ENCODE data around the gene TARS1. TPM values are rescaled to one million over a fixed set of nuclear protein-coding genes. Genes with fewer than 3 reads are reported as not detected.

Gene TARS1
- total RNA-seq, 1 experiment from 2014 or later, result 584 TPM

GRCh38 chr5:33430983-33431382, 9.8 kb upstream of the TARS1 start:
- POLR2A ChIA-PET (ENCODE audit: unreplicated experiment), result no interaction called here

GRCh38 chr5:33432656-33433055, 8.1 kb upstream of the TARS1 start:
- Histone ChIP-seq H3F3A (ENCODE audit: insufficient read depth, low read depth) (no peaks in the 10 kb centered on the region), H3K4me1 (replicated peaks; ENCODE audit: insufficient read depth) (no peaks in the 10 kb centered on the region), H3K4me2 (no peak overlapping the region), H3K9me2 (ENCODE audit: insufficient read depth) (no peaks in the 10 kb centered on the region), H3K9me3 (ENCODE audit: insufficient read depth, low read depth) (no peaks in the 10 kb centered on the region; the same call in 1 of the 2 replicates), H3K36me3 (ENCODE audit: low read depth) (0 out of 2 replicates have a peak, but pooled peaks cover 2% of the 10 kb centered on the region), H4K20me1 (ENCODE audit: insufficient read depth) (no peaks in the 10 kb centered on the region), H3K27me3 (ENCODE audit: insufficient read depth, low read depth) (no peaks in the 10 kb centered on the region), H3K27ac (no peak overlapping the region), H3K4me3 (no peak overlapping the region), H3K79me2 (ENCODE audit: low read depth) (0 out of 2 replicates have a peak, but pooled peaks cover 2% of the 10 kb centered on the region), H2AFZ (no peak overlapping the region)
- CTCF ChIA-PET, result no interaction called here
- TF ChIP-seq EZH2 (IDR thresholded peaks at IDR 0.05; ENCODE audit: low read depth), result no peak
- TF ChIP-seq CTCF (conservative IDR thresholded peaks at IDR 0.05), result no peak
- no TSS peak for BruUV-seq (replicated peaks)
- intact Hi-C loops (cut with micrococcal nuclease; ENCODE audit: unreplicated experiment), result no loop called here
- no peak for DNase-seq
- POLR2A ChIA-PET (ENCODE audit: unreplicated experiment), result interaction anchor here (0.7 kb wide), 1 partner anchor 214 kb away, joined by 3 read pairs; no protein-coding TSS in a partner anchor

More at GRCh38 chr5:33430983-33431382, 9.8 kb upstream of the TARS1 start:
- no TSS peak for BruUV-seq (replicated peaks)
- no peaks in the 10 kb centered on the region for H3K36me3 ChIP-seq (ENCODE audit: low read depth)
- H3F3A ChIP-seq (ENCODE audit: insufficient read depth, low read depth), result no peaks in the 10 kb centered on the region
- no peak overlapping the region for H3K4me2 ChIP-seq
- TF ChIP-seq EZH2 (IDR thresholded peaks at IDR 0.05; ENCODE audit: low read depth) (no peak), CTCF (conservative IDR thresholded peaks at IDR 0.05) (no peak)
- no peak overlapping the region for H2AFZ ChIP-seq
- DNase-seq, result no peak
- no peaks in the 10 kb centered on the region for H3K9me2 ChIP-seq (ENCODE audit: insufficient read depth)
- no peaks in the 10 kb centered on the region for H3K4me1 ChIP-seq (replicated peaks; ENCODE audit: insufficient read depth)
- H3K9me3 ChIP-seq (ENCODE audit: insufficient read depth, low read depth), result no peaks in the 10 kb centered on the region
- CTCF ChIA-PET, result interaction anchor here (0.6 kb wide), 1 partner anchor 537 kb away, joined by 4 read pairs; no protein-coding TSS in a partner anchor
- H3K4me3 ChIP-seq, result no peak overlapping the region
- H3K79me2 ChIP-seq (ENCODE audit: low read depth), result no peaks in the 10 kb centered on the region
- H3K27ac ChIP-seq, result no peak overlapping the region
- intact Hi-C loops (cut with micrococcal nuclease; ENCODE audit: unreplicated experiment), result no loop called here
- no peaks in the 10 kb centered on the region for H4K20me1 ChIP-seq (ENCODE audit: insufficient read depth)
- H3K27me3 ChIP-seq (ENCODE audit: insufficient read depth, low read depth), result no peaks in the 10 kb centered on the region

GRCh38 chr5:33433303-33434240, 7.2 kb upstream of the TARS1 start:
- ChIA-PET CTCF (interaction anchor here (0.6 kb wide), 1 partner anchor 1158 kb away, joined by 3 read pairs; no protein-coding TSS in a partner anchor), POLR2A (ENCODE audit: unreplicated experiment) (interaction anchor here (0.7 kb wide), 1 partner anchor 213 kb away, joined by 3 read pairs; no protein-coding TSS in a partner anchor)
- no peak for DNase-seq
- Histone ChIP-seq H3K4me3 (no peak overlapping the region), H3K9me3 (ENCODE audit: insufficient read depth, low read depth) (no peaks in the 10 kb centered on the region; the same call in 1 of the 2 replicates), H3K27me3 (ENCODE audit: insufficient read depth, low read depth) (no peaks in the 10 kb centered on the region), H3K4me1 (replicated peaks; ENCODE audit: insufficient read depth) (peaks cover 6% of the 10 kb centered on the region), H3K9me2 (ENCODE audit: insufficient read depth) (no peaks in the 10 kb centered on the region), H3K27ac (no peak overlapping the region), H2AFZ (no peak overlapping the region), H3F3A (ENCODE audit: insufficient read depth, low read depth) (no peaks in the 10 kb centered on the region), H3K79me2 (ENCODE audit: low read depth) (peaks cover 10% of the 10 kb centered on the region), H4K20me1 (ENCODE audit: insufficient read depth) (no peaks in the 10 kb centered on the region), H3K36me3 (ENCODE audit: low read depth) (0 out of 2 replicates have a peak, but pooled peaks cover 4% of the 10 kb centered on the region), H3K4me2 (no peak overlapping the region)
- TF ChIP-seq CTCF (conservative IDR thresholded peaks at IDR 0.05) (no peak), EZH2 (IDR thresholded peaks at IDR 0.05; ENCODE audit: low read depth) (no peak)
- intact Hi-C loops (cut with micrococcal nuclease; ENCODE audit: unreplicated experiment), result no loop called here
- BruUV-seq (replicated peaks), result no TSS peak

Measured in PC-9 (cell line).